Stimulated activated CD4-positive, alpha-beta T cell treated with anti-CD3 and anti-CD28 coated beads, TNF-alpha, amount 100 ng/mL, for 24 hours (primary cell): ENCODE results near the gene PRKCE.
A peak's percentile ranks its signal among the peaks of the same experiment; 100 is the strongest.

Experiments
- DNase-seq, 3 experiments: peaks; one replicate each; pipeline ENCODE4 v3.0.0-alpha.2; 2020; ENCODE audit warnings: low read depth in 3 of 3

Gene PRKCE

GRCh38 chr2:45631955-45632354, 19.5 kb upstream of the PRKCE start:
- DNase-seq: no peak

DNA sequence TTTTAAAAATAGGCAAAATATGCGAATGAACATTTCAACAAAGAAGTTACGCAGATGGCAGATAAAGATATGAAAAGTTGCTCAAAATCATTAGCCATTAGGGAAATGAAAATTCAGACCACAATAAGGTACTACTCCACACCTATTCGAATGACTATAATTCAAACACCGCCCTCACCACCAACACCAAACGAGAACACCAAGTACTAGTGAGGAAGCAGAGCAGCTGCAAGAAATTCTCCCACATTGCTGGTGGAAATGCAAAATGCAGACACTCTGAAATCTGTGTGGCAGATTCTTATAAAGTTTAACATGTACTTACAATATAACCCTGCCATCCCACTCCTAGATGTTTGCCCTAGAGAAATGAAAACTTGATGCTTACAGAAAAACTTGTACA, 17.3 kb upstream of the PRKCE start:
- DNase-seq: no peak

DNA sequence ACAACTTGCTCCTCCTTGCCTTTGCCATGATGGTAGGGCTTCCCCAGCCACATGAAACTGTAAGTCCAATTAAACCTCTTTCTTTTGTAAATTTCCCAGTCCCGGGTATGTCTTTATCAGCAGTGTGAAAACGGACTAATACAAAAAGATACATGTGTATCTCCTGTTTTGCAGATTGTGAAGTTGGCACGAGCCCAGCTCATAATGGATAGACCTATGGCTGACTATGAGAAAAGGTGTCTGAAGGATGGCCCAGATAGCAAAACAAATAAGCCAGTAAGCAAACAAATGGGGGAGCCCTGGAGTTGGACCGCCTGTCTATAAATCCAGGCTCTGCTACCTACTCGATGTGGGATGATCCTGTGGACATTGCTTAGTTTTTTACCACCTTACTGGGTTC, 15.5 kb upstream of the PRKCE start:
- no peak for DNase-seq

DNA sequence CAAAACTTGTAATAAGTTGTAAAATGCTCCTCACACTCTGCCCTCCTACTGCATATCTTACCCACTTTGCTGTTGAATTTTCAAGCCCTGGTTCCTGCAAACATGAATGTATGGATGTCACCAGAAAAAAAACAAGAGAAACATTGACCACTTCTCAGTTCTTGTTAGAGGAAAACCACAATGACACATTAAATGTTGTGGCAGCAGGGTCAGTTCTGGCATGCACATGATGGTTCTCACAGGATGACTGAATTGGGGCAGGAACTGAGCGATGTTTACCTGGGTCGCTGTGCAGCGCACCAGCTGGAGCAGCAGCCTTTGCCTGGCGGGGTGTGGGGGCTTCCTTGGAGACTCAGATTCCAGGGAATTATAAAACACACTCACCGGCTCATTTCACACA, 14.0 kb upstream of the PRKCE start:
- DNase-seq: no peak

DNA sequence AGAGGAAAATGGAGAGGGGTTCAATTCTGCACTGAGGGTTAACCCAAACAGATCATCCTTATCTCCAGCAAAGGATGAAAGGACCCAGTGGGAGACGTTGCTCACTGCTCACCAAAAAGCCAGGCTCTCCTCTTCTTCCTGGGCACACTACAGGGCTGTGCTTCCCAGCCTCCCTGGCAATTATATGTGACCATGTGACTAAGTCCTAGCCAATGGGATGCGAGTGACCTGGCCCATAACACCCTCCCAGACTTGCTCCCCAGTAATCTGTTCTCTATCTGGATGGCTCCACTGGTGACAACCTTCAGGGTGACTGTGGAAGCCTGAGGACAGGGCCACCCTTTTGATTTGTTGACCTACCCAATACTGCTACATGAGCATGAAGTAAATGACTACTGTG, 10.9 kb upstream of the PRKCE start:
- DNase-seq: no peak

- DNase-seq: no peak
Measured at GRCh38 chr2:45643095-45643494, 8.4 kb upstream of the PRKCE start.

- DNase-seq: peak in 2 of 3 experiments; percentile 56 to 65
Measured at GRCh38 chr2:45643543-45644542, 7.6 kb upstream of the PRKCE start.

DNA sequence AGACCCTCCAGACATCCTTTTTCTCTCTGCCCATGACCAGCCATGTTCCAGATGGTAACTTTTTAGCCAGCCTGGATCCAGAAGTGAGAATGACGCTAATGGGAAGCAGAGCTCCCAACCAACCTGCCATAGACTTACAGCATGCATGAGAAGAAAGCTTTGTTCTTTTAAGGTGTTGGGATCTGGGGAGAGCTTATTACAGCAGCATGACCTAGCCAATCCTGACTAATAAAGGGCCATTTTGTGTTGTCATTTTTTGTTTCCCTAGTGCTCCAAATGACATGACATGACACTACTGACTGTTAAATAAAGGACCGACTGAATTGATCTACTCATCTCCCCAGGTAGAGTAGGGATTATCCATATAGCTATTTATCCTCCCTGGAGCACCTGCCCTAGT, 5.2 kb upstream of the PRKCE start:
- DNase-seq: no peak

GRCh38 chr2:45647356-45647755, 4.1 kb upstream of the PRKCE start:
- DNase-seq: no peak

GRCh38 chr2:45647986-45648520, 3.4 kb upstream of the PRKCE start:
- no peak for DNase-seq

DNA sequence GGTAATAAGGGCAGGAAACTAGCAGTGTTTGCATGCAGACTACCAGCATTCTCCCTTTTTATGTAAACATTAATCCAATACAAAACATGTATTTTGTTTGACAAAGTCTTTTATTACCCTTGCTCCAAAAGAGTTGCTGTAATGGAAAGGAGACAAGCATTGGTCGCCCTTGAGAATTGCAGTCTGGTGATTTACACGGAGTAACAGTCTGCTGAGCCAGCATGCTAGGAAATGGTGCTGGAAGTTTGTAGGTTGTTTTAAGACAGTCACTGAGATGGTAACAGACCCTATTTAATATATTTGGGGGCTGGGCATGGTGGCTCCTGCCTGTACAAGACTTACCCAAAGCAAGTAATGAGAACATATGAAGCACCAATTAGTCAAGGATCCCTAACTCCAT, 2.8 kb upstream of the PRKCE start:
- DNase-seq: no peak

GRCh38 chr2:45649462-45649857, 2.0 kb upstream of the PRKCE start:
- no peak for DNase-seq

DNA sequence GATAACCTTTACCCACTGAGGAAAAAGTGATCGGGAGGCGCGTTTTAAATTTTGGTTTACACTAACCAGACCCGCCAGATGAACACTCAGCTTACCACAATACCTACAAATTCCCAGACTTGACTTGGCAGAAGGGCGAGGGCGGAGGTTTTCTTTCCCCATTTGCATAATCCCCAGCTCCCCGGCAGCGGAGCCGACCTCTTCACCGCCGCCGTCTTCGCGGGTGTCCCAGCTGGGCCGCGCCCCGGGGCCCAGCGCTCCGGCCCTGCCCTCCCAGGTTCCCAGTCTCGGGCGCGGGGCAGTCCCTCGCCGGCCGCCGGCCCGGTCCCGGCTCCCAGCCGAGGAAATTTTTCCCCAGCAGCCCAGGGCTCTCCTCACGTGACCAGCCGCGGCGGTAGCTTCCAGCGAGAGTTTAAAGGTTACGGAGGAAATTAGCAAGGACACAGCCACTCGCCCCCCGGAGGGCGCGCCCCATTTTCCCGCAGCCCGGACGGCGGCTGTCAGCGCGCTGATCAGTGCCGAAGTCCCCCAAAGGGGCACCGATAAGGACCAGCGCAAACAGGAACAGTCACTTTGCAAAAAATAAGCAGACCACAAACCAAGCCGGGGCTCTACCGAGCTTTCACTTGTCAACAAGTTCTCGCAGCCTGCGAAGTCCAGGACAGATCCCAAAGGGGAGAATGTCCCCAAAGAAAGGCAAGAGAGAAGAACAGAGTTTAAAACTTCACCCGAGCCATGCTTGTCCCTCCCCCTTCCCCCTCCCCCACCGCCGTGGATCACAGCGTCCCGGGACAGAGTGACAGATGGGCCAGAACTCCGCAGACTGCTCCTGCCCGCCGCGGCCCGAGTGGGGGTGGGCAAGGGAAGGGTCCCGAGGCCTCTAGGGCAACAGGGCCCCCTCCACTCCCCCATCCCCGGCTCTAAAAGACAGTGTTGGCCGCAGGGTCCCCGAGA, 1.3 kb upstream of the PRKCE start:
- peak in 2 of 3 experiments; percentile 36 to 57 for DNase-seq

GRCh38 chr2:45650851-45651414, 542 bp upstream of the PRKCE start:
- DNase-seq: peak; percentile 82 to 85 (median 83)

- DNase-seq: peak in 1 of 3 experiments; percentile 24
Measured at GRCh38 chr2:45652090-45653031, 886 bp downstream of the PRKCE start.

- no peak for DNase-seq
Measured at GRCh38 chr2:45653122-45653913, 1.8 kb downstream of the PRKCE start.

GRCh38 chr2:45654250-45654649, 2.8 kb downstream of the PRKCE start:
- no peak for DNase-seq

GRCh38 chr2:45661828-45662227, 10.4 kb downstream of the PRKCE start:
- DNase-seq: no peak

DNA sequence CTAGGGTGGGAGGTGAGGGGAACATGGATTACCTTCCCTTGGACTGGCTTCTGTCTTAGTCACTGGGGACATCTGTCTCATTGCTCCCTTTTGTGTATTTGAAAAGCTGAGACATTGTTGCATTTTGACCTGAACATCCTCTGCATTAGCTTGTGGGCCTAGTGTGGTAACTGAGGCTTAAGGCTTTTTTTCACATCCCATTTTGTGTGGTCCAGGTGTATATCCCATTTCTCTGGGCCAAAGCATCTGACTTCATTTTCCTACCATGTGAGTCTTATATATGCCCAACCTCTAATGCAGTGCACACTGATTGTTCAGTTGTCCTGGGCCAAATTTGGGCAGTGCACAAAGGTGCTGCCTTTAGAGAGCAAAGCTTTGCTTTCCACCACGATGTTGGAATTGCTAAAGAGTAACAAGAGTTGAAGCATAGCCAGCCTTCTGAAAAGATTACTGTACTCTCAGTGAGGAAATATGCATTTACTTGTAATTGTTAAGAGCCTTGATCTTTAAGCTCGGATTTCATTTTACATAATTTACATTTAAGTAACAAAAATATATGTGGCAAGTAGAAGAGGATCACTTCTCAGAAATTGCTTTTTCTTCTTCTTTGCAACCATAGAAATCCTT, 13.3 kb downstream of the PRKCE start:
- DNase-seq: no peak
